HG02884 (cell line): ENCODE measurements around the gene PRRG1.
"Not testable (repeated sequence)": the region's sequence is repeated elsewhere in the genome, so short reads cannot be mapped to it uniquely, and the experiment has no call there.

ENCODE experiments used
- ATAC-seq: cut with Tn5 transposase; IDR thresholded peaks from one replicate; pipeline ENCODE4 v1.9.1; 2021; ENCODE audit warnings: mild to moderate bottlenecking, moderate library complexity; ENCODE audit not compliant: unreplicated experiment

The PRRG1 gene

GRCh38 chrX:37468124-37468739 is 119.1 kb downstream of the PRRG1 start:
- ATAC-seq: no peak

- no peak for ATAC-seq
Observed at GRCh38 chrX:37470711-37471110, 121.5 kb downstream of the PRRG1 start.

GRCh38 chrX:37472836-37473235 is 123.7 kb downstream of the PRRG1 start:
- no peak for ATAC-seq

DNA sequence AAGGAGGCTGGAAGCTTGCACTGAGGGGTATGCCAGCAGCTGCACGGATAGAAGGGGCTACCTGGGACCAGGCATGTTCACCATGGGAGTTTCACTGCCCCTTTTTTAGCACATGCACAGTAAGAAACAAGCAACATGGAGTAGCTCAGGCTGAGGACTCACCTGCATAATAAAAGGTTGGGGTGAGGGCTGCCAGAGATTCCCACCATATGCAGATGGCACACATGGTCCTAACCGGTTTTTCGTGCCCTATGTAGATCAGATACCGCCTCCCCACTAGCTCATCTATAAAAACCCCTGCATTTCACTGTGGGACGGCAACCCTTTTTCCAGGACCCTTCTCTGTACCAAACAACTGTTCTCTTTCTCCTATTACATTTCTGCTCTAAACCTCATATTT is 125.3 kb downstream of the PRRG1 start:
- no peak for ATAC-seq

- ATAC-seq: no peak
Observed at GRCh38 chrX:37476571-37477170, 127.5 kb downstream of the PRRG1 start.

DNA sequence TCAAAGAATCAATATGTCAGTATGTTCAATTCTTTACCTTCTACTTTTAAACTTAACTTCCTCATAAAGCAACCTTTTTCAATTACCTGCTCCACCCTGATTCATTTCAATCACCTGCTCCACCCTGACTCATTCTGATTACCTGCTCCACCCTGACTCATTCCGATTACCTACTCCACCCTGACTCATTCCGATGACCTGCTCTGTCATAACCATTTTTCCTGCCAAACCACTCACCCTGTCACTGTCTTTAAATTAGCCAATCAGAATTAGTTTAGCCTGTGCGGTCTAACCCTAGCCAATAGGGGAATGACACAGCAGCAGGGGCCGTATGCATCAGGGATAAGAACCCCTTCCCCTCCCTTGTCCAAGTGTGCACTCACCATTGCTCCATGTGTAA is 135.2 kb downstream of the PRRG1 start:
- not testable (repeated sequence) for ATAC-seq

DNA sequence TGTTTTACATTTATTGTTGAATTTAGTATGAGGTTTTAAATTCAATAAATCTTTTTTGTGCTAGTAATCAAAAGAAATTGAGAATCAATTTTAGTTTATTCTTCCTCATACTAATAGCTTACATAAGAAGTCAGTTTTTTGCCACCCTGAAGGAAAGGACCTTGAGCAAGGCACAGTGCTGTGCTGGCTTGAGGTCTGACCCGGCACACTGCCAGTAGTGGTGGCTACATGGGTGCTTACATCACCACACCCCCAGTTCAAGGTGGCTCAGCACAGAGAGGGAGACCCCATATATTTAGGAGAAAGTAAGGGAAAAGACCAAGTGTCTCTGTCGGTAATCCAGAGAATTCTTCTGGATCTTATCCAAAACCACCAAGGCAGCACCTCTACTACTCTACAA is 136.3 kb downstream of the PRRG1 start:
- ATAC-seq: no peak

- no peak for ATAC-seq
Observed at GRCh38 chrX:37487271-37487670, 138.1 kb downstream of the PRRG1 start.

- ATAC-seq: no peak
Observed at GRCh38 chrX:37488323-37488722, 139.2 kb downstream of the PRRG1 start.

- no peak for ATAC-seq
Observed at GRCh38 chrX:37491686-37492085, 142.5 kb downstream of the PRRG1 start.

DNA sequence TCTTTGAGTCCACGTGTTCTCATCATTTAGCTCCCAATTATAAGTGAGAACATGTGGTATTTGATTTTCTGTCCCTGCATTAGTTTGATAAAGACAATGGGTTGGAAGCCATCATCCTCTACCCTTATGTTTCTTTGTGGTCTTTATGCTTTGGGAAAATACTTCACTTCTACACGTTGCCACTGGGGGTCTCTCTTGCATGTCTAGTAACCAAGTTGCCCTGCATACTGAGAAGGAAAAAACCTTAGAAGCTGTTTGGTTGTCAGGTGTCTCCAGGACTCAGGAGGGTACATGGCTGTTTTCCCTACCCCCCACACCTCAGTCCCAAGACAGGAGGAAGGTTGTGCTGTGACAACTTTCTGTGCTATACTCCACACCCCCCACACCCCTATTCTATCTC is 146.6 kb downstream of the PRRG1 start:
- ATAC-seq: peak; percentile 68

DNA sequence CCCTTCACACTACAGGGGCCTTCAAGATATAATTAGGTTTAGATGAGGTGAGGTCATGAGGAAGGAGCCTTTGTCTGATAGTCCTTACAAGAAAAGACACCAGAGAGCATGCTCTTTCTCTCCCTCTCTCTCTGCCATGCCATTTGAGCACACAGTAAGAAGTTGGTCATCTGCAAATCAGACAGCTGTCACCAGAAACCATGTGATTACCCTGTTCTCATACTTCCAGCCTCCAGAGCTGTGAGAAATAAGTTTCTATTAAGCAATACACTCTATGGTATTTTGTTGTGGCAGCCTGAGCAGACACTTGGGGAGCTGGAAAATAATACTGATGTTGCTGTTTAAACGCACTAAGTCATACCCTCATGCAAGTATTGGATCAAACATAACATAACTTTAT is 148.0 kb downstream of the PRRG1 start:
- ATAC-seq: not testable (repeated sequence)

DNA sequence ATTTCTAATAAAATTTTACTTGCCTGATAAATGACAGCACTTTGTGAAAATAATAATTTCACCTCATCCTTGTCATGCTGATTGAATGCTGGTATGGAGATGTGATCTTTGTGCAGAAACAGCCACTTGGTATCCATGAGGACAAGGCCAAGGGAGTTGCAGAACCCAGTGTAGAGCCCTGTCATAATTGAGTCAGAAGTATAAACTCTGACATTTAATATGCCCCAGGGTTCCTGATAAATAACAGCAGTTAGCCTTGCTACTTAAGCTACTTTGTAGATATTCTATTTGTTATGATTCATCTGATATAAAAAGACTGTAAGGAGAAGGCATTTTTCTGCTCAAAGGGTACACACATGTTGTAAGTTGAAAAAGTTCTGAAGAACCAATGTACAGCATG is 149.2 kb downstream of the PRRG1 start:
- not testable (repeated sequence) for ATAC-seq

DNA sequence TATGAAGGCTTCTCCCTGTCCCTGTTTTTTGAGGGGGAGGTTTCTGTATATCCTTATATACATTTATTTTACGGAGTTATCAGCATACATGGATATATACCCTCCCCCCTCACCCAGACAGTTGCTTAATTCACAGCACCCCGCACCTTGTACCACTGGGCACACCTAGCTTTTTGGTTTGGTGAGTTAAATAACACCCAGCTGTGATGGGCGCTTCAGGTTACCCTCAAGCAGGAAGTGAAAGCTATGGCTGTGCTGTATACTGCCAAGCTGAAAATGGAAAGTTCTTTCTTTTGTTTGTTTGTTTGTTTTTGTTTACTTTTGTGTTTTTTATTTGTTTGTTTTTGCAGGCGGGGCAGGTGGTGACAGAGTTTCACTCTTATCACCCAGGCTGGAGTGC is 150.5 kb downstream of the PRRG1 start:
- ATAC-seq: not testable (repeated sequence)

- no peak for ATAC-seq
Observed at GRCh38 chrX:37504991-37505390, 155.8 kb downstream of the PRRG1 start.
